GM10266 (cell line): Measurements from ENCODE around the gene CDH13.

Experiments used
- DNase-seq: peaks from one replicate; pipeline ENCODE4 v3.0.0; 2012; ENCODE audit errors: extremely low spot score
- CTCF ChIP-seq: IDR thresholded peaks from 2 replicates; pipeline ENCODE4 v1.5.1; 2012; ENCODE audit warnings: mild to moderate bottlenecking, low read depth; ENCODE audit not compliant: control insufficient read depth, insufficient read depth; ENCODE audit errors: missing control alignments

CDH13 gene

DNA sequence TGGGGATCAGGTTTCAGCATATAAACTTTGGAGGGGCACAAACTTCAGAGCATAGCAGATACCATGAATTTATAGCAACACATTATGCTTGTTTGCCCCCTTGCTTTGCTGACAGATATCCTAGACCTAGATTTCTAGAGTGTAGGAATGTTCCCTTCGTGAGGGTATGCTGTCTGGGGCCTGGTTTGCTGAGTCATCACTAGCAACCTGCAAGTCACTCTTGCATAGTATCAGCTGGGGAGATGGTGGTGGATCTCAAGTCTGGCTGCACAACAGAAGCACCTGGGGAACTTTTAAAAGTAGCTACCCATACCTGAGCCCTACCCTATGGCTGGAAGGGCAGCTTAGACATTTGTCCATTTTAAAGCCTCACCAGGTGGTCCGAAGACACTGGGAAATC lies 1158.7 kb downstream of the CDH13 start:
- no peak for TF ChIP-seq CTCF
- DNase-seq, result no peak

- no peak for TF ChIP-seq CTCF
- no peak for DNase-seq
These were observed 1163.1 kb downstream of the CDH13 start for GRCh38 chr16:83789642-83790401.

GRCh38 chr16:83791916-83792315 lies 1165.1 kb downstream of the CDH13 start:
- no peak for TF ChIP-seq CTCF
- DNase-seq, result no peak

- DNase-seq, result no peak
- TF ChIP-seq CTCF, result no peak
These were observed 1165.6 kb downstream of the CDH13 start for GRCh38 chr16:83792391-83792790.

- no peak for DNase-seq
- no peak for TF ChIP-seq CTCF
These were observed 1166.4 kb downstream of the CDH13 start for GRCh38 chr16:83793179-83793578.

- DNase-seq, result no peak
- no peak for TF ChIP-seq CTCF
These were observed 1168.2 kb downstream of the CDH13 start for GRCh38 chr16:83794860-83795554.

- TF ChIP-seq CTCF, result no peak
- DNase-seq, result no peak
These were observed 1170.2 kb downstream of the CDH13 start for GRCh38 chr16:83797013-83797412.
